GM21423 (cell line): Measurements from ENCODE around the gene AK8.
A peak's percentile ranks its signal among the peaks of the same experiment; 100 is the strongest.
"Not testable (repeated sequence)": the region's sequence is repeated elsewhere in the genome, so short reads cannot be mapped to it uniquely, and the experiment has no call there.

Experiments
- ATAC-seq: cut with Tn5 transposase; IDR thresholded peaks from one replicate; pipeline ENCODE4 v1.9.1; 2021; ENCODE audit warnings: mild to moderate bottlenecking, moderate library complexity; ENCODE audit not compliant: unreplicated experiment

The AK8 gene

DNA sequence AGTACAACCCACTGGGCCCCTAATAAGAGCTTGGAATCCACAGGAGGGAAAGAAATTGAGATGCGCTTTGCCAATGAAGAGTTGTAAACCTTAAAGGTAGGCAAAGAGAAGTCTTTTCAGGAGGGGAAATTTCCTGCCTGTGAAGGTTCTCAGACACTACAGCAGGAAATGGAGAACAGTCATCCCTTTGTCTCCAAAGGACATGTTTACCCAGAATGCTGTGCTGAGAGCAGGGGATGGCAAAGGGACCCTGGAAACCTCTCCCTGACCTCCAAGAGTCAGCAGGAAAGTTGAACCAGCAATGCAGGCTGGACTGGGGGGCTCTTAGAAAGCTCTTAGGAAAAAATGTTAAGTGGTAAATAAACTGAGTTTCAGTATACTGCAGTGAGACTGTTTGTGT, 103.2 kb downstream of the AK8 start:
- no peak for ATAC-seq

DNA sequence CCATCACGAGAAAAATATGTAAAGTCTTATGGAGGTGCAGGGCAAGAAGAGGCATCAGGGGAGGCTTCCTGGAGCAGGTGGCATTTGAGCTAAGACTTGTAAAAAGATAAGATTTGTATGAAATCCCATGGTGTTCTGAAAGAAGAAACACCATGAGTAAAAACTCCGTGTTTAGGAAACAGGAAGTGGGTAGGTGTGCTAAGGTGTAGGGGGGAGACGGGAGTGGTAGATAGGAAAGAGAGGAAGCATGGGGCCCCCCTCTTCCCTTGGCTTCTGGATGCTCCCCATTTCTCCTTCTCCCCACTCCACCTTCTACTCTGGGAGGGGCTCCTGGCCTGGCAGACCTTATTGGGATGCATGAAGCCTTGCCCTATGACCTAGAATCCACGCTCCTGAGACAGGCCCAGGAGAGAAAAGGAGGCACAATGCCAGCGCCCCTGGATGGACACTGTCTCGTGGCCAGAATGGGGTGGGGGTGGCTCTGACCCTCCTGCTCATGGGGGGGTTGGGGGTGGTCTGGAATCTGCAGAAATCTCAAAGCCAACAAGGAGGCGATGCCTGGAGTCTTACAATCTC, 104.2 kb downstream of the AK8 start:
- ATAC-seq = no peak

DNA sequence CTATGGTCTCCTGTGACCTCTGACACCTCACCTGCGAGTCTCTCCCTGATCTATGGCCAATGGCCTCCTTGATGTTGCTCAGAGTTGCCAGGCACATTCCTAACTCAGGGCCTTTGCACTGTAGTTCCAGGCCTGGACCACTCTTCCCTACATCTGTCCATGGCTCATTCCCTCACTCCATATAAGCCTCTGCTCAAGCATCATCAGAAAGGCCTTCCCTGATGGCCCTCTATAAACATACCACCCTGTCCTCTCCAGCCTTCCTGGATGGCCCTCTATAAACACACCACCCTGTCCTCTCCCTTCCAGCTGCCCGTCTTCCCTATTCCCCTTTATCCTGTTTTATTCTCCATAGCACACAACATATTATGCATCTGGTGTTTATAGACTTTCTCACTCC, 105.0 kb downstream of the AK8 start:
- no peak for ATAC-seq

DNA sequence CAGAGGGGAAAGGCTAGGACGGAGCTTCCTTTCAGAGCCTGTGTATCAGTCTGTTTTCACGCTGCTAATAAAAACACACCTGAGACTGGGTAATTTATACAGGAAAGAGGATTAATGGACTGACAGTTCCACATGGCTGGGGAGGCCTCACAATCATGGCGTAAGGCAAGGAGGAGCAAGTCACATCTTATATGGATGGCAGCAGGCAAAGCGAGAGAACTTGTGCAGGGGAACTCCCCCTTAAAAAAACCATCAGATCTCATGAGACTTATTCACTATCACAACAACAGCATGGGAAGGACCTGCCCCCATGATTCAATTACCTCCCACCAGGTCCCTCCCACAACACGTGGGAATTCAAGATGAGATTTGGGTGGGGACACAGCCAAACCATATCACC, 106.3 kb downstream of the AK8 start:
- ATAC-seq = not testable (repeated sequence)

DNA sequence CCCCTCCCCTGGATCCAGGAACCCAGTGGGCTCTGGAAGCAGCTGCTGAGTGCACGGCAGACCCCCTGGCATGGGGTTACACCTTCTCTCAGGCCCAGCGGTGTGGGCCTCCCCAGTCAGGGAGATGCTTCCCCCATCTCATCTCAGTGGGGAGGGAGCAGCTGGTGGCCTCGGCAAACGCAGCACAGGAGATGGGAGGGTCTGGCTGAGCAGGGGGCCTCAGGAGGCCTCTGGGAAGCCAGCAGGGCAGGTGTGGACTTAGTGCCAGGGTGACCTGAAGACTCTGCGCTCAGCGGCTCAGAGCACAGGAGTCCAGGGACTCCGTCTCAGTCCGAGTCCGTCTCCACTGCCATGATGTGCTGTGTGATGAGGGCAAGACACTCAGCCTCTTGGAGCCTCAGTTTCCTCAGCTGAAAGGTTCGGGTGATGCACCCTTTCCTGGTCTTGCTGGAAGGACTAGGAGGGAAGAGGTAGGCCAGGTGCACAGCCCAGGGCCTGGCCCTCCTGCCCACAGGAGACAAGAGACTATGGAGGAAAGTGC, 107.2 kb downstream of the AK8 start:
- ATAC-seq = no peak

DNA sequence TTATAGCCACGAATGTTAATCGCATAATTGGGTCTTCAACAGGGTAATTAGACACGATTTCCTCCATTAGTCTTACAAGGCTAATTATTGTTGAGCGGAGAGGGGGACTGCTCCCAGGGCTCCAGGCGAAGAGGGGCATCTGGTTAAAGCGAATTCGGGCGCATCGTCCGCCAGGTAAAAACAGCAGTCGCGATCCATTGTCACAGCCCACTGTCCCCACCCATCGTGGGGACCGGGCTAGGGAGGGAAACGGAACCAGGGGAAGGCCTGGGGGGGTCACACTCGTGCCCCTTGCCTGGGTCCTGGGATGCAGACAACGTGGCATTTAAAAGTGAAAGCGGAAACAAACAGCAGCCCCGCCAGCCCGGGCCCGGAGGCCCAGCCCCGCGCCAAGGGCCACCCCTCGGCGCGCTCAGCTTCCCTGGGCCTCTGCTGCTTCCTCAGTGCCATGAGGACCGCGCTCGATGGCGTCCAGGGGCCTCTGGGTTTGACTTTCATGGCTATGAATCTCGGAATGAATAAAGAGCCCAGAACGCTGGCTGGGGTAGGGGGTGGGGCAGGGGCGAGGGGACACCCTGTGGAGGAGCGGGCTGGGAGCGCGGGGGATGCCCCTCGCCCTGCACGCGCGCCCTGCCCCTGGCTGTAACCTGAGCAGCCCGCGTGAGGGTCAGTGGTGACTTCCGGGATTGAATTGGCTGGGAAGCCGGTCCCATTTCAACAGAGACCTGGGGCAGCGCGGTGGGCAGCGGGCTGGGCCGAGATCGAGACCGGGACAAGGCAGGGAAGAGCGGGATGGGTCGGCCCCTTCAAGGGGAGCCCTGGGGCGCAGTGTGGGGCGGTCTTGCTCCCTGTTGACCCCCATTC, 107.9 kb downstream of the AK8 start:
- peak; percentile 50 for ATAC-seq

DNA sequence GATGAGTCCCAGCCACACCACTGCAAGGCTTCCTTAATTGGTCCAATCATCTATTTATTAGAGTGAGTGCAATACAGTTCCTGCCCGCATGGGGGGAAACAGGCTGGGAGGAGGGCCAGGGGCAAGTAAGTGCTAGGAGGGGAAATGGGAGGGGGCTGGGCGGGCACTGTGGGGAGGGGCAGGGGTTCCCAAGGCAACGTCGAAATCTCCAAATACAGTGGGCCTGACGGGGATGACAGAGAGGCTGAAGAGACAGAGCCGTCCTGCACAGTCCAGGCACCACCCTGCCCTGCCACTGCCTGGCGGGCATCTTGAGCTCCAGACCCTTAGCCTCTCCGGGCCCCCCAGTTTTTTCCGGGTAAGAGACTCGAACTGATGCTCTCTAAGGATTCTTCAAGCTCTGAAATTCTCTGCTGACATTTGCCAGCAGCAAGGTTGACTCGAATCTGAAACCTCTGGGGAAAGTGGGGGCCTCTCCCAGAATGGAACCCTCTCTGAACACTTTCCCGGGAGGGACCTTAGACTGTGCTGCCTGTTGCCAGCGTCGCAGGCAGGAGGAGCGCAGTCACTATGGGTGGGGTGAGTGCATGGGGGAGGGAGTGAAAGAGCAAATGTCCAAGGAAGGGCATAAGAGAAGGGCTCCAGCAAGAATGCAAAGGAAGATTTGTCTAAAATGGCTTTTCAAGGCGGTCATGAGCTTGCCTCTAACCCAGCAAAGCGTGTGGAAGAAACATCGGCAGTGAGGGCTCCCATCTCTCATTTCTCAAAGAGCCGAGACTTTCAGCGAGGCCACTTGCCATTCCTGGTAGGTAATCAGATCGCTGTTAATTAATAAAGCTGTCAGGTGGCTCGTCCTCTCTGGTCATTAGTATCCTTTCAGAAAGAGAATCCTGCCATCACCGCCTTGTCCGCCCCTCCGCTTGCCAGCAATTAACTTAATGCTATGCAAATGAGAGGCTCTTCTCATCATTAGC, 108.9 kb downstream of the AK8 start:
- peak; percentile 56 for ATAC-seq

DNA sequence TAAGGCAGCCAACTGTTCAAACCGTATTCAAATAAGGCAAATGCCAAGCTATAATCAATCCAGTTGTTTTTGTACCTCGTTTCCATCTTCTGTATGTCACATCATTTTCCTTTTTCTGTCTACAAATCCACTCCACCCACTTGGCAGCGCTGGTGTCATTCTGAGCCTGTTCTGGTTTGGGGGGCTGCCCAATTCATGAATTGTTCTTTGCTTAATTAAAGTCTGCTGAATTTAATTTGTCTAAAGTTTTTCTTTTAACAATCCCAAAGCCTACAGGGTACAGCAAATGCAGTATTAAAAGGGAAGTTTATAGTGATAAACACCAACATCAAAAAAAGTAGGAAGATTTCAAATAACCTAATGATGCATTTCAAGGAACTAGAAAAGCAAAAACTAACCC, 114.5 kb downstream of the AK8 start:
- ATAC-seq = no peak

DNA sequence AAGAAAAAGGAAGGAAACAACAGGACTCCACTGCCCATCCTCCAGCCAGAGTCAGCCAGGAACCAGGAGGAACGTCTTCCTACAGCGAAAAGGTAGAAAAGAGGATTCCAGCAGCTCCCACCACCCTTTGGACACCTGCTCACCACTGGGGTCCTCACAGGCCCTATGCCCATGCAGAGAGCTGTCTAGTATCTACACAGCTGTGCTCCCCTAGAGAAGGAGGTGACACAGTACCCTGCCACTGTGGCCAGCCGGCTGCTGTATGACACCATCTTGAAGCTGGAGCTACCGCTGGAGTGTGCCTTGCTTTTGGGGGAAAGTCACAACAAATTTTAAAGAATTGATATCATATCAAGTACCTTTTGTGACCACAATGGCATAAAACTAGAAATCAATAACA, 115.2 kb downstream of the AK8 start:
- no peak for ATAC-seq

DNA sequence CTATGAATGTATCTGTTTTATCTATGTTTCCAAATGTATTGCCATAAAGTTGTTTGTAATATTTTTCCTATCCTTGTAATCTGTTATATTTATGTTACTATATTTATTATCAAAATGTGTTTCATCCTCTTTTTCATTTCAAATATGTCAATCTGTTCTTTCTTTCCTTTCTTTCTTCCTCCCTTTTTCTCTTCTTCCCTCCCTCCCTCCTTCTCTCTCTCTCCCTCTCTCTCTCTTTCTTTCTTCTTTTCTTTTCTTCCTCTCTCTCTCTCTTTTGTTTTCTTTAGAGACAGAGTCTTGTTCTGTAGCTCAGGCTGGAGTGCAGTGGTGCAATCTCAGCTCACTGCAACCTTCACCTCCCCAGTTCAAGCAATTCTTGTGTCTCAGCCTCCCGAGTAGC, 116.5 kb downstream of the AK8 start:
- ATAC-seq = no peak

DNA sequence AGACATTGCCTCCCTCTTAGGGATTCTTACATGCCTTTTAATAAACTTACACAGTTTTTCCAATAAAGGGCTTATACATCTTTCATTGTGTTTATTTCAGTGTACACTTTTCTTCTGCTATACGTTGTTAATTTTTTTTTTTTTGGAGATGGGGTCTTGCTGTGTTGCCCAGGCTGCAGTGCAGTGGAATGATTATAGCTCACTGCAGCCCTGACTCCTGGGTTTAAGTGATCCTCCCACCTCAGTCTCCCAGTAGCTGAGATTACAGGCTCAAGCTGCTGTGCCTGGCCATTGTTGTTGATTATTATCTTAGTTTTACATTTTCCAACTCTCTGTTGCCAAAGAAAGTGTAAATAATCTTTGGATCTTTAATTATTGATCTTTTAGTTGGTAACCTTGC, 118.0 kb downstream of the AK8 start:
- no peak for ATAC-seq

DNA sequence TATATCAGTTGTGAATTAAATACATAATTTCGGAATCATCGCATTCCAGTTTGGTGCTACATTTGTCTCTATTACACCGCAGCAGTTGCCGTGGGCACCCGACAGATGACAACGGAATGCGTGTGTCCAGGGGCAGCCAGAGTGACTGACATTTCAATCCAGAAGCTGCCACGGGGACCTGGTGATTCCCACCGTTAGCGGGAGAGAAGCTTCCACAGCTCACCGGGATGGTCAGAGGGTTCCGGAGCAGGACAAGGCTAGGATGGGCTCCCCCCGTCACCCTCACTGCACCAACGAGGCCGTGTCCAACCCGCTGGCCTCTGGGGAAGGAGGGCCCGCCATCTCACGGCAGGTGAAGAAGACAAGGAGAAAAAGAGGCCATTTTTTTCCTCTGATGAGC, 121.1 kb downstream of the AK8 start:
- no peak for ATAC-seq

DNA sequence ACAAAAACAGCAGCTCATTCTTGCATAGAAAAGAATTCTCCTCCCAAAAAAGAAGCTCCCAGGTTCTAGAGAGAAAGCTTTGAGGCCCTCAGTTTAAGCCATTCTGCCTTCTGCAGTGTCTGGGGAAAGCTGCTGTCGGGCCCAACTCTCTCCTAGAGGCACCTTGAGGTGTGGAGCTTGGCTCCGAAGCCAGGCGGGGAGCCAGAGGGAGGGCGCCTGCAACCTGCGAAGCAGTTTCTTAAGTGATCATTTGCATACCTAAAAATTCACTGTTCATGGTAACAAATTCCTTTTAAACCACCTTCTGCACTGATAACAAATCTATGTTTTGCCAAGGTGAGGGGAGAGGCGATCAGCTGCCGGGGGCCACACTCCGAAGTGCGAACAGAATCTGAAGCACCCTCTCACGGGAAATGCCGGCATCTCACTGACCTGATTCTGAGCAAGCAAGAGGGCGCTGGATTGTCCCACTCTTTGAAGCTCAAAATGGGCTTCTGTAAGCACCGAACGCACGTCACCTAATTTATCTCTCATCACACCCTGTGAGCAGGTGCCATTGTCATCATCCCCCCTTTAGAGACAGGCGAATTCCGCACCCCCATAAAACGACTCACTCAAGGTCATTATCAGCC, 121.8 kb downstream of the AK8 start:
- no peak for ATAC-seq

DNA sequence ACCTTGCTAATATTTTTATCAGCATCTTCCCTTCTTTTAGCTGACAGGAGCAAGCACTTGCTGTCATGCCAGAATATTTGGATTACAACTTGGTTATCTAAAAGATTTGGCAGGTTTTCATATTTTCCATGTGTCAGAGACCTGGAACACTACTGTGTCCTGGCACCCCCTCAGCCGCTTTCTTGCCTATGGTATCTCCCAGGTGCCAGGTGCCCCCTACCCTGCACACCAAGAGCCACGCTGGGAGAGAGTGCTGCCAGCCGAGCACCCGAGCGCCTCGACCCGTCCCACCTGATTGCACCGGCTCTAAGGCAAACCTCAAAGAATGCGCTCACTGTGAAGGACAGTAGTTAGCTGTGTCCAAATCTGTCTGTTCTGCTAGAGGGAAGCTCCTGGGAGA, 123.0 kb downstream of the AK8 start:
- ATAC-seq = no peak

DNA sequence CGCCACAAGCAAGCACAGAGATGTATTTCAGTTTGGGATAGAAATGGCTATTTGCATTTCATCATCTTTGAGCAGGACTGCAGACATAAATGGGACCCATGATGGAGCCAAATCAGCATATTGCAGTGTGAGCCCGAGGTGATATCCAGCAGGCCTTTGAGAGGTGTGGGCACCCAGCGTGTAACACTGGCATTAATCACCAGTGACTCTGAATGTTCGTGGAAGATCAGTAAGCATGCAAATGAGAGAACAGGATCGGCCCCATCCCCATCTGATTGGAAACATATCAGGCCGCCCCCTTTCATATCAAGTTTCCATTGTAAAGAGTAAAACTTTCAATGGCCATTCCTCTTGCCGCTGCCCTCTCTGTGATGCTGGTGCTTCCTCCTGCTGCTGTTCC, 123.8 kb downstream of the AK8 start:
- no peak for ATAC-seq

DNA sequence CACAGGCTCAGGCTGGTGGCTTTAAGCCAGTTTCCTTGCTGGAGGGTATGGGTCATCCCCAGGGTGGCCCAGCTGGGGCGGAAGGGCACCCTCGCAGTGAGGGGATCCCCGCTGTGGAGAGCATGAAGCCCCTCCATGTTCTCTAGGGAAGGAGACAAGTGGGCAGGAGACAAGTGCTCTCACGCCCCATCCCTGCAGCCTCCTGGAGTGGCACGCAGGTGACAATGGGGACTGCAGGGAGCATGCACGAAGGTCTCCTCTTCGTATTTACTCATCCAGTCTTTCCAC, 124.5 kb downstream of the AK8 start:
- ATAC-seq = no peak

DNA sequence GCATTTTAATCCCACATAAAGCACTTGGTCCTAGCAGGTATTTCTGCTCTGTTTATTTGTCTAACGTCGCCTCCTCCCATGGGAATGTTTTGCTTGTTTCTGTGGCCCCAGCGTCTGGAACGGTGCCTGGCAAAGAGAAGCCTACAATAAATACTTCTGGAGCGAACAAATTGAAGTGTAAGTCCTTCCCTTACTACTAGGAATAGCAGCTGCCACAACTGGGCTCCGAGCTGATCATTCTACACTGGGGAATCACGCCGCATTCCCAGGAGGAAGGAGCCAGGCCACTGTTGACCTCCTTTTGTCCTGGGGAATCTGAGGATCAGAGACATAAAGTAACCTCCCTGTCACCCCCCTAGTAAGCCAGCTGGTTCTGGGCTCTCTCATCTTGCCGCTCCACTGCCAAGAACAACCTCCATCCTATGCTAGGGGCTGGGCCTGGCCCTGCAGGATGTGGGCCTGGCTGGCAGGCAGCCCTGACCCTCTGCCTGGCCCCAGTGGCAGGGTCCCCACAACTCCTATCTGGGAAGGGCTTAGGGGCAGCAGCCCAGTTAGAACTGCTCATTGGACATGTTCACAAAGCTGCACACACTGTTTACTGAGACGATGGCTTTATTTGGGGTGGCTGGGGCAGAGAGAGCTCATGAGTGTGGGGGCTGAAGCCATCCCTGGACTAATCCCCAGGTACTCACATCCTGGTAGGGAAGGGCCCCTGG, 125.0 kb downstream of the AK8 start:
- no peak for ATAC-seq

DNA sequence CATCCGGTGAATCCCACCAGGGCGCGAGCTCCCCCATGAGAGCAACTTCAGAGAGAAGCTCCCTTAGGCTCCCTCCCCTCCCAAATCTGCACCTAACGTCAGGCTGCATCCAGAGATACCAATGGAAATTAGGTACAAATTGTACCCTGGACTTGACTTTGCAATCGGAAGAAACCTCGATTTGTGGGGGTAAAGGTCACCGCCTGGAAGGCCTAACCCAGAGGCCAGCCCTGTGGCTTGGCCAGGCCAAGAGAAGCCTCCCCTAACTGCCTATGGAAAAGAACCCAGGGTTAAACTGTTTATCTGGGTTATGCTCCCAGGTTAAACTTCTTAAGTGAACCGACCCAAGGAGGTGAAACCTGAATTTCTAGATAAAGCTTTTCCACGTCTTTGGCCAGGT, 127.4 kb downstream of the AK8 start:
- ATAC-seq = no peak

DNA sequence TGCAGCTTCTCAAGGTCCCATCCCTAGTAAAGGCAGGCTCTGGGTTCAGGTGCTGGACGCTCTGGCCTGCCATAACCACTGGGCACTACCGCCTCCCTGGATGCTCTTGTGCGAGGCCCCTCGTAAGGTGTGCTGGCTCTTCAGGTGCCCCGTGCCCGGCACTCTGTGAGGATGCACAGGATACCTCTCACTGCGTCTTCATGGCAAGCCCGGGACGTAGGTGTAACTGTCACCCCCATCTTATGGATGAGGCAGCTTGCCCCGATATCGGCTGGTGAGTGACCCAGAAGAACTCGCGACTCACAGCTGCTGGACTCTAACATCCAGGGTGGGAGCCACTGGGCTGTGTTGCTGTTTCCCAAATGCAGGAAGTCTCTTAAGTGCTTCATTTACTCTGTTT, 128.8 kb downstream of the AK8 start:
- no peak for ATAC-seq

DNA sequence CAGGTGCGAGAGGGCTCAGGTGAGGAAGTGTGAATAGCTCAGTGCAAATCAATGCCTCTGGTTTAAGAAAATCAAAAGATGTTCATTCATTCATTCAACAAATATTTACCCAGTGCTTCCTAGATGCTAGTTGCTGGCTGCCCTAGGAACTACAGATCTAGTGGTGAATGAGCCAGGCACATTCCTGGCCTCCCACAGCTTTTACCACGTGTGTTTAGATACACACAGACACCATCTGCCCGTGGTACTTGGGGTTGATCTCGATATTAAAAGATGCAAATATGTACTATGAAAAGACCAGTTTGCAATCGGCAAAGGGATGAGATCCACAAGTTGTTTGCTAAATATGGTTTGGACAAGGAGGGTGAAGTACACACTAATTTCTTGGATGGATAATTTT, 129.6 kb downstream of the AK8 start:
- ATAC-seq = no peak
